ENCODE results near the gene UTP4.

The UTP4 gene

DNA sequence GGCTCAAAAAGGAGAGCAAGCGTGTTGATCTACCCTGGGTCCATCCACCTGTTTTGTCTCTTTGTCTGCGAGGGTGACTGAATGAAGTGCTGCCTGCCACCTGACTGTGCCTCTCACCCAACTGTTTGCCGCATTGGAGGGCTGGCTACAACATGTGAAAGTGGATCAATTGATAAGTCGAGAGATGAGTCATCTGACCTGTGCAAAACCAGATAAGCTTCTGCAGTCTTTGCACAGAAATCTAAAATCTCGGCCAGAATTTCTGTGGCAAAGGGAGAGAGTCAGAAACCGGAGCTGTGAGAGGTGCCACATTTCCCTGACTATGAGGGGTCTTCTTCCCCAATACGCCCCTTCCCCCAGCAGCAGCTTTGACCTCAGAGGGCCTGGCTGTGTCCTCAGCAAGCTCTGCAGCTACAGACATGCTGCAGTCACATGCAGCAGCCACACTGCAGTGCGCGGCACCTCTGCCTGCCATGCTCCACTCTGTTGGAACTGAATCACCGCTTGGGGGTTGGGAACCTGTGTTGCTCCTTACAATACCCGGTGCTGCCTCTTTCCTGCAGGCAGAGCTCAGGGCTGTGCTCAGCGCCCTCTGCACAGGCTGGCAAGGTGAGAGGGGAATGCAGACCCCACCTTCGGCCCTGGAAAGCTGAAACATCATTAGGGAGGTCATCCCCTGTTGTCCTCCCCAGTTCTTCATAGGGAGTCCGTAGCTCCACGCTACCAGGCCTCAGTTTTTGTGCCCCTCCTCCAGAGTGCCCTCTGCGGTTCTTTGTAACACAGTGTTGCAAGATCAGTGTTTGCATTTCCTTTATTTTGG lies 43.1 kb upstream of the UTP4 start:
- TF ChIP-seq CTCF (IDR thresholded peaks at IDR 0.05; ENCODE audit: low read depth, low read length): no peak
- no peak for DNase-seq (ENCODE audit: low read depth in 2 of 2)
- H3K4me3 ChIP-seq (replicated peaks in 1 of 2; ENCODE audit: low read depth in 2 of 2, low read length in 2 of 2): no peak overlapping the region

DNA sequence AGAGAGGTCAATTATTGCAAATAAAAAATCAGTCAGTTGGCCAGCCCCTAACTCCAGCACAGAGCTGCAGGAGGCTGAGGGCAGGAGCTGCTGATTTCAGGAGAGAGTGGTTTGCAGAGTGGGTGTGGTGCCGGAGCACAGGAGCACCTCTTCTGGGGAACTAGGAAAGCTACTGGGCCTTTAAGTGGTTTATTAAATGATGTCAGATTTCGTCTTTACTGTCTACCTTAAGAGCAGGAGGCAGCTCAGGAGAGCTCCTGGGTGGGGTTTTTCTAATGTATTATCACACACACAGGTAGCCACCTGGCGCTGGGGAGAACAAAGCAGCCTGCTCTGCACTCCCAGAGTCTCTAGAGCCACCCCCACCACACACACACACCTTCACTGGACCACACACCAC lies 38.5 kb upstream of the UTP4 start:
- no peak overlapping the region for H3K4me3 ChIP-seq (replicated peaks in 1 of 2; ENCODE audit: low read depth in 2 of 2, low read length in 2 of 2)
- no peak for TF ChIP-seq CTCF (IDR thresholded peaks at IDR 0.05; ENCODE audit: low read depth, low read length)
- DNase-seq (ENCODE audit: low read depth in 2 of 2): no peak

- no peak for TF ChIP-seq CTCF (IDR thresholded peaks at IDR 0.05; ENCODE audit: low read depth, low read length)
- no peak overlapping the region for H3K4me3 ChIP-seq (replicated peaks in 1 of 2; ENCODE audit: low read depth in 2 of 2, low read length in 2 of 2)
- no peak for DNase-seq (ENCODE audit: low read depth in 2 of 2)
These were observed 37.9 kb upstream of the UTP4 start for GRCh38 chr16:69094501-69094900.

DNA sequence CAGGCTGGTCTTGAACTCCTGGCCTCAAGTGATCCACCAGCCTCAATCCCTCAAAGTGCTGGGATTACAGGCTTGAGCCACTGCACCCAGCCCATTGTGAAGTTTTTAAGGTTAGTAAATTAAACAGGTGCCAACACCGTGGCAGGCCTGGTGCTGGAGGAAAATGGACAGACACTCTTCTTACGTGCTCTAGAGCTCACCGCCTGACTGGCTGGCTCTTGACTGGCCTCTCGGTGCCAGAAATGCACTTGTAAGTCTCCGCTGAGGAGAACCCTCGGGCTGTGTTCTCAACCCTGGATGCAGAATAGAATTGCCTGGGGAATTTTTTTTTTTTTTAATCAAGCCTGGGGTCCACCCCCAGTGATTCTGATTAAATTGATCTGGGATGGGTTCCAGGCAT lies 37.3 kb upstream of the UTP4 start:
- no peak for TF ChIP-seq CTCF (IDR thresholded peaks at IDR 0.05; ENCODE audit: low read depth, low read length)
- no peak for DNase-seq (ENCODE audit: low read depth in 2 of 2)
- no peak overlapping the region for H3K4me3 ChIP-seq (replicated peaks in 1 of 2; ENCODE audit: low read depth in 2 of 2, low read length in 2 of 2)

DNA sequence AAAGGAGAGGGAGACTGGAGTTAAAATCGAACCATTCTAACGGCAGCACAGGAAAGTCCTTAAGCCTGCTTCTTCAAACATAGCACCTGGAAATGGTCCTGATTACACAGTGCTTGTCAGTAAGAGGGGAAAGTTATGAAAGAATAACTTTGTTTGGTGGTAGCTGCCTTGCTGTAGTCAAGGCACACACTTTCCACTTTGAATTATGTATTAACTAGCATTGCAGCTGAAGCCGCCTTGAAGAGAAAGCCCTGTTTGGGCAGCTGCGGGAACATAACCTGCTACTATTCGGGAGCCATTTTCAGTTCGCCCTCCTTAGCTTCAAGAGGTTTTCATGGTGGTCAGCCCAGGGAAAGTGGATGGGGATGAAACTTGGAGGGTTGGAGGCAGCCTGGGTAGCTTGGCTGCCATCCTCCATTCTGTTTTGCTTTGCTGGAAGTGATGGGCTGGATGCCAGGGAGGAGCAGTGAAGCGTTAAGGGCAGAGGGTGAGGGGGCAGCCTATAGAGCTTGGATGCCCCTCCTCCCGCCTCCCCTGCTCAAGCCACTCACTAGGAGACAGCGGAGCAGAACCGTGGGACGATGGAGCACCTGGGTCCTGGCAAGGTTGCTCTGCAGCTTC lies 32.3 kb upstream of the UTP4 start:
- TF ChIP-seq CTCF (IDR thresholded peaks at IDR 0.05; ENCODE audit: low read depth, low read length): no peak
- H3K4me3 ChIP-seq (replicated peaks in 1 of 2; ENCODE audit: low read depth in 2 of 2, low read length in 2 of 2): no peak overlapping the region
- no peak for DNase-seq (ENCODE audit: low read depth in 2 of 2)

GRCh38 chr16:69105501-69106361 lies 26.7 kb upstream of the UTP4 start, which contains the start of gene HAS3:
Gene HAS3 (plus strand): TSS chr16:69105653. CDS start chr16:69109396, 3,743 bp downstream.
- peak; percentile 67 to 74 for DNase-seq (ENCODE audit: low read depth in 2 of 2)
- peak within 1 kb of the TSS; percentile 51 to 59 for H3K4me3 ChIP-seq (replicated peaks in 1 of 2; ENCODE audit: low read depth in 2 of 2, low read length in 2 of 2)

More at GRCh38 chr16:69105501-69106361, 26.7 kb upstream of the UTP4 start, which contains the start of gene HAS3:
- TF ChIP-seq CTCF (IDR thresholded peaks at IDR 0.05; ENCODE audit: low read depth, low read length): peak; percentile 23

Measured in cardiac fibroblast (primary cell).